SK-N-SH treated with all-trans-retinoic acid at 6 μM for 48 hours (cell line): Measurements from ENCODE around the gene ABCA1.

Source experiments
- ATAC-seq: fragments of 200-7000 bp; cut with Tn5 transposase; 3 replicates; pipeline ENCODE4 v1.9.1; 2020; ENCODE audit warnings: mild to moderate bottlenecking, moderate library complexity
- ARNTL ChIP-seq: fragments of 450-650 bp; formaldehyde crosslinking; IDR thresholded peaks from 2 replicates; pipeline ENCODE4 v1.5.0; 2020; ENCODE audit warnings: low read depth, mild to moderate bottlenecking, moderate library complexity, borderline replicate concordance
- CSDC2 ChIP-seq: fragments of 250-450 bp; sonication (Bioruptor Pico); IDR thresholded peaks from 2 replicates; pipeline ENCODE4 v1.5.0; 2020; ENCODE audit warnings: mild to moderate bottlenecking, moderate library complexity
- CSRNP3 ChIP-seq: fragments of 250-450 bp; sonication (Bioruptor Pico); IDR thresholded peaks from 2 replicates; pipeline ENCODE4 v1.5.1; 2021; ENCODE audit warnings: mild to moderate bottlenecking, moderate library complexity
- ESRRG ChIP-seq: fragments of 250-450 bp; sonication (Bioruptor Pico); IDR thresholded peaks from 2 replicates; pipeline ENCODE4 v1.6.1; 2021; ENCODE audit warnings: mild to moderate bottlenecking
- GLIS3 ChIP-seq: fragments of 250-450 bp; sonication (Bioruptor Pico); IDR thresholded peaks from 2 replicates; pipeline ENCODE4 v1.5.0; 2020; ENCODE audit warnings: mild to moderate bottlenecking, moderate library complexity
- ISL1 ChIP-seq: fragments of 250-450 bp; sonication (Bioruptor Pico); IDR thresholded peaks from 2 replicates; pipeline ENCODE4 v2.1.2; 2022; ENCODE audit warnings: mild to moderate bottlenecking, moderate library complexity
- OSR1 ChIP-seq: fragments of 250-450 bp; sonication (Bioruptor Pico); IDR thresholded peaks from 2 replicates; pipeline ENCODE4 v1.8.0; 2022; ENCODE audit warnings: moderate library complexity, mild to moderate bottlenecking, inconsistent platforms
- PPARA ChIP-seq: fragments of 250-450 bp; sonication (Bioruptor Pico); IDR thresholded peaks from 2 replicates; pipeline ENCODE4 v1.5.0; 2020; ENCODE audit warnings: mild to moderate bottlenecking, borderline replicate concordance
- RARB ChIP-seq: fragments of 250-450 bp; sonication (Bioruptor Pico); IDR thresholded peaks from 2 replicates; pipeline ENCODE4 v1.8.0; 2021; ENCODE audit warnings: mild to moderate bottlenecking, moderate library complexity
- TCF4 ChIP-seq: fragments of 250-450 bp; sonication (Bioruptor Pico); IDR thresholded peaks from 2 replicates; pipeline ENCODE4 v1.8.0; 2021; ENCODE audit warnings: mild to moderate bottlenecking, moderate library complexity, borderline replicate concordance
- TOX ChIP-seq: fragments of 250-450 bp; sonication (Bioruptor Pico); IDR thresholded peaks from 2 replicates; pipeline ENCODE4 v1.8.0; 2021; ENCODE audit warnings: mild to moderate bottlenecking, moderate library complexity, borderline replicate concordance
- ZC3H10 ChIP-seq: fragments of 250-450 bp; sonication (Bioruptor Pico); IDR thresholded peaks from 2 replicates; pipeline ENCODE4 v1.5.1; 2021; ENCODE audit warnings: mild to moderate bottlenecking, moderate library complexity
- ZFP30 ChIP-seq: fragments of 450-650 bp; formaldehyde crosslinking; IDR thresholded peaks from 2 replicates; pipeline ENCODE4 v1.5.0; 2022; ENCODE audit warnings: mild to moderate bottlenecking, moderate library complexity
- ZNF565 ChIP-seq: fragments of 450-650 bp; formaldehyde crosslinking; conservative IDR thresholded peaks from 2 replicates; pipeline ENCODE4 v1.5.0; 2020; ENCODE audit warnings: low read depth, mild to moderate bottlenecking, moderate library complexity
- ZNF70 ChIP-seq: fragments of 450-650 bp; formaldehyde crosslinking; IDR thresholded peaks from 2 replicates; pipeline ENCODE4 v1.5.0; 2020; ENCODE audit warnings: mild to moderate bottlenecking, moderate library complexity
- ZNF8 ChIP-seq: fragments of 450-650 bp; formaldehyde crosslinking; IDR thresholded peaks from 2 replicates; pipeline ENCODE4 v1.5.0; 2020; ENCODE audit warnings: mild to moderate bottlenecking, moderate library complexity
- TF ChIP-seq, protein P1 (sequence below): fragments of 250-450 bp; sonication (Bioruptor Pico); IDR thresholded peaks from 2 replicates; pipeline ENCODE4 v1.8.0; 2020; ENCODE audit warnings: mild to moderate bottlenecking, moderate library complexity, borderline replicate concordance
- TF ChIP-seq, protein P2 (sequence below): fragments of 250-450 bp; sonication (Bioruptor Pico); IDR thresholded peaks from 2 replicates; pipeline ENCODE4 v1.5.0; 2020; ENCODE audit warnings: mild to moderate bottlenecking, moderate library complexity
- TF ChIP-seq, protein P3 (sequence below): fragments of 250-450 bp; sonication (Bioruptor Pico); IDR thresholded peaks from 2 replicates; pipeline ENCODE4 v1.5.1; 2020; ENCODE audit warnings: low read depth, mild to moderate bottlenecking, moderate library complexity

The ABCA1 gene

DNA sequence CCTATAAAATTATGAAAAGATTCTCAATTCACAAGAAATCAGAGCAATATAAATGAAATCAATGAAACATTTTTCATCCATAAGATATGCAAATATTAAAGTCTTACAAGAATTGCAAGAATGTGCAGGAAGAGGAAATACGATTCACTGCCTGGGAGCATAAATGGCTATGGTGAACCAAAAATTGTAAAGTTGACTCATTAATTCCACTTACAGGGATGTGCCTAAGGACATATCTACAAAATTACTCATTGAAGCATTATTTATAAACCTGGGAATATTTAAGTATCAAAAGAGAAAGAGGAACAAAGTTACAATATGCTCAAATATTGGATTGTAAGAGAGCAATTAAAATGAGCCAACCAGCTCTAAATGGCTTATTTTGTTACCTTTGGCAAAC is 187.3 kb downstream of the ABCA1 start:
- peak; percentile 51; the same call in 2 of the 3 replicates for ATAC-seq
- no peak for TF ChIP-seq GLIS3 (CRISPR knock-in tag)
- TF ChIP-seq OSR1 (CRISPR knock-in tag) = no peak
- no peak for TF ChIP-seq CSDC2
- TF ChIP-seq ZC3H10 (CRISPR knock-in tag) = no peak
- no peak for TF ChIP-seq ZNF70 (CRISPR knock-in tag)
- TF ChIP-seq ARNTL (CRISPR knock-in tag) = no peak
- no peak for TF ChIP-seq ZNF8 (CRISPR knock-in tag)

DNA sequence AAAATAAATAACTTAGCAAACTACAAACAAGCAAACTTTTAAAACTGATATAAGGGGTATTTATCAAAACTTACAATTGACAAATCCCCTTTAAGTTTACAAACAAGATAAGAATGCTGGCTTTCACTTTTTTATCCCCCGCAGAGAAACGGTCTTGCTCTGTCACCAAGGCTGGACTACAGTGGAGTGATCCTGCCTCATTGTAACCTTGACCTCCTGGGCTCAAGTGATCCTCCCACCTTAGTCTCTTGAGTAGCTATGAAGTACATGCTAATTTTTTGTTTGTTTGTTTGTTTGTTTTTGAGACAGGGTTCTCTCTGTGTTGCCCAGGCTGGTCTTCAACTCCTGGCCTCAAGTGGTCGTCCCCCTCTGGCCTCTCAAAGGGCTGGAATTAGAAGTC is 189.5 kb downstream of the ABCA1 start:
- TF ChIP-seq ZNF8 (CRISPR knock-in tag) (no peak), ISL1 (CRISPR knock-in tag) (no peak), CSDC2 (no peak), ESRRG (no peak), ZNF565 (no peak), RARB (no peak), PPARA (CRISPR knock-in tag) (no peak), GLIS3 (CRISPR knock-in tag) (no peak), TCF4 (CRISPR knock-in tag) (no peak), ARNTL (CRISPR knock-in tag) (no peak), ZFP30 (no peak), CSRNP3 (no peak), ZC3H10 (CRISPR knock-in tag) (no peak), TOX (CRISPR knock-in tag) (no peak)
- TF ChIP-seq, protein P1, sequence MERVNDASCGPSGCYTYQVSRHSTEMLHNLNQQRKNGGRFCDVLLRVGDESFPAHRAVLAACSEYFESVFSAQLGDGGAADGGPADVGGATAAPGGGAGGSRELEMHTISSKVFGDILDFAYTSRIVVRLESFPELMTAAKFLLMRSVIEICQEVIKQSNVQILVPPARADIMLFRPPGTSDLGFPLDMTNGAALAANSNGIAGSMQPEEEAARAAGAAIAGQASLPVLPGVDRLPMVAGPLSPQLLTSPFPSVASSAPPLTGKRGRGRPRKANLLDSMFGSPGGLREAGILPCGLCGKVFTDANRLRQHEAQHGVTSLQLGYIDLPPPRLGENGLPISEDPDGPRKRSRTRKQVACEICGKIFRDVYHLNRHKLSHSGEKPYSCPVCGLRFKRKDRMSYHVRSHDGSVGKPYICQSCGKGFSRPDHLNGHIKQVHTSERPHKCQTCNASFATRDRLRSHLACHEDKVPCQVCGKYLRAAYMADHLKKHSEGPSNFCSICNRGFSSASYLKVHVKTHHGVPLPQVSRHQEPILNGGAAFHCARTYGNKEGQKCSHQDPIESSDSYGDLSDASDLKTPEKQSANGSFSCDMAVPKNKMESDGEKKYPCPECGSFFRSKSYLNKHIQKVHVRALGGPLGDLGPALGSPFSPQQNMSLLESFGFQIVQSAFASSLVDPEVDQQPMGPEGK = no peak
- TF ChIP-seq, protein P2, sequence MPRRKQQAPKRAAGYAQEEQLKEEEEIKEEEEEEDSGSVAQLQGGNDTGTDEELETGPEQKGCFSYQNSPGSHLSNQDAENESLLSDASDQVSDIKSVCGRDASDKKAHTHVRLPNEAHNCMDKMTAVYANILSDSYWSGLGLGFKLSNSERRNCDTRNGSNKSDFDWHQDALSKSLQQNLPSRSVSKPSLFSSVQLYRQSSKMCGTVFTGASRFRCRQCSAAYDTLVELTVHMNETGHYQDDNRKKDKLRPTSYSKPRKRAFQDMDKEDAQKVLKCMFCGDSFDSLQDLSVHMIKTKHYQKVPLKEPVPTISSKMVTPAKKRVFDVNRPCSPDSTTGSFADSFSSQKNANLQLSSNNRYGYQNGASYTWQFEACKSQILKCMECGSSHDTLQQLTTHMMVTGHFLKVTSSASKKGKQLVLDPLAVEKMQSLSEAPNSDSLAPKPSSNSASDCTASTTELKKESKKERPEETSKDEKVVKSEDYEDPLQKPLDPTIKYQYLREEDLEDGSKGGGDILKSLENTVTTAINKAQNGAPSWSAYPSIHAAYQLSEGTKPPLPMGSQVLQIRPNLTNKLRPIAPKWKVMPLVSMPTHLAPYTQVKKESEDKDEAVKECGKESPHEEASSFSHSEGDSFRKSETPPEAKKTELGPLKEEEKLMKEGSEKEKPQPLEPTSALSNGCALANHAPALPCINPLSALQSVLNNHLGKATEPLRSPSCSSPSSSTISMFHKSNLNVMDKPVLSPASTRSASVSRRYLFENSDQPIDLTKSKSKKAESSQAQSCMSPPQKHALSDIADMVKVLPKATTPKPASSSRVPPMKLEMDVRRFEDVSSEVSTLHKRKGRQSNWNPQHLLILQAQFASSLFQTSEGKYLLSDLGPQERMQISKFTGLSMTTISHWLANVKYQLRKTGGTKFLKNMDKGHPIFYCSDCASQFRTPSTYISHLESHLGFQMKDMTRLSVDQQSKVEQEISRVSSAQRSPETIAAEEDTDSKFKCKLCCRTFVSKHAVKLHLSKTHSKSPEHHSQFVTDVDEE = no peak
- TF ChIP-seq, protein P3, sequence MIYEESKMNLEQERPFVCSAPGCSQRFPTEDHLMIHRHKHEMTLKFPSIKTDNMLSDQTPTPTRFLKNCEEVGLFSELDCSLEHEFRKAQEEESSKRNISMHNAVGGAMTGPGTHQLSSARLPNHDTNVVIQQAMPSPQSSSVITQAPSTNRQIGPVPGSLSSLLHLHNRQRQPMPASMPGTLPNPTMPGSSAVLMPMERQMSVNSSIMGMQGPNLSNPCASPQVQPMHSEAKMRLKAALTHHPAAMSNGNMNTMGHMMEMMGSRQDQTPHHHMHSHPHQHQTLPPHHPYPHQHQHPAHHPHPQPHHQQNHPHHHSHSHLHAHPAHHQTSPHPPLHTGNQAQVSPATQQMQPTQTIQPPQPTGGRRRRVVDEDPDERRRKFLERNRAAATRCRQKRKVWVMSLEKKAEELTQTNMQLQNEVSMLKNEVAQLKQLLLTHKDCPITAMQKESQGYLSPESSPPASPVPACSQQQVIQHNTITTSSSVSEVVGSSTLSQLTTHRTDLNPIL (CRISPR knock-in tag) = no peak
- no peak for ATAC-seq
